Natural killer cell (primary cell): ENCODE results near the gene SPDYC. TPM values are rescaled to one million over a fixed set of nuclear protein-coding genes. Genes with fewer than 3 reads are reported as not detected.

Experiments used
- ATAC-seq, 3 donors: fragments of 150-1000 bp in 2 of 3; fragments of 200-7000 bp in 1 of 3; cut with Tn5 transposase; 1 replicate in 1 of 3; 2 replicates in 2 of 3; pipeline ENCODE4 v1.10.0; 2021; ENCODE audit warnings: mild to moderate bottlenecking in 2 of 3, moderate library complexity in 2 of 3
- DNase-seq, 2 donors: peaks; one replicate each; pipeline versions ENCODE4 v3.0.0 to v3.0.0-alpha.2; 2013 to 2021; ENCODE audit warnings: mixed read lengths in 1 of 2
- H3K27ac ChIP-seq: one replicate; pipeline ENCODE4 v1.5.1; 2013; ENCODE audit warnings: mild to moderate bottlenecking, low read length
- H3K27me3 ChIP-seq: one replicate; pipeline ENCODE4 v1.6.1; 2013; ENCODE audit warnings: low read length; ENCODE audit not compliant: control insufficient read depth, insufficient read depth
- H3K36me3 ChIP-seq: one replicate; pipeline ENCODE4 v1.6.1; 2013; ENCODE audit warnings: low read length; ENCODE audit not compliant: control insufficient read depth, insufficient read depth
- H3K4me1 ChIP-seq: one replicate; pipeline ENCODE4 v1.6.1; 2013; ENCODE audit warnings: low read length; ENCODE audit not compliant: control insufficient read depth, insufficient read depth
- H3K4me3 ChIP-seq: one replicate; pipeline ENCODE4 v1.5.1; 2013; ENCODE audit warnings: low read length
- H3K9me3 ChIP-seq: one replicate; pipeline ENCODE4 v1.6.1; 2013; ENCODE audit warnings: low read length; ENCODE audit not compliant: control insufficient read depth, insufficient read depth
- H3K27ac Mint-ChIP-seq, 2 donors: one replicate each; pipeline ENCODE4 v1.8.0; 2022; ENCODE audit warnings: mild to moderate bottlenecking in 2 of 2, mixed read lengths in 2 of 2, moderate library complexity in 1 of 2
- H3K27me3 Mint-ChIP-seq, 2 donors: one replicate each; pipeline ENCODE4 v1.8.0; 2022; ENCODE audit warnings: low read depth in 2 of 2, mixed read lengths in 2 of 2
- H3K36me3 Mint-ChIP-seq: one replicate; pipeline ENCODE4 v1.8.0; 2022; ENCODE audit warnings: mixed read lengths
- H3K4me1 Mint-ChIP-seq, 2 donors: one replicate each; pipeline ENCODE4 v1.8.0; 2022; ENCODE audit warnings: mixed read lengths in 2 of 2
- H3K4me3 Mint-ChIP-seq: one replicate; pipeline ENCODE4 v1.8.0; 2022; ENCODE audit warnings: mild to moderate bottlenecking, moderate library complexity, mixed read lengths
- H3K9me3 Mint-ChIP-seq, 2 donors: one replicate each; pipeline ENCODE4 v1.8.0; 2022; ENCODE audit warnings: mixed read lengths in 2 of 2
- WGBS: methylation state at CpG from one replicate; pipeline ENCODE4 v1.1.7; 2013; ENCODE audit warnings: missing lambda C conversion rate; ENCODE audit not compliant: insufficient coverage; 5-methylcytosine and 5-hydroxymethylcytosine counted together
- intact Hi-C: fragments of 100-400 bp; cut with micrococcal nuclease; formaldehyde crosslinking; loops from one replicate; pipeline ENCODE4 v1.14.2; 2022
- total RNA-seq, 4 donors: library from RNA; stranded (reverse); fragments of 120-200 nt in 1 of 4; gene quantifications; one replicate each; pipeline versions ENCODE4 v1.2.3 to v1.2.4, GENCODE V29; 2013 to 2022
- TF ChIP-seq, protein P1 (sequence below): fragments of 200-600 bp; IDR thresholded peaks from one replicate; pipeline ENCODE4 v1.8.0; 2022; ENCODE audit warnings: antibody characterized with exemption

Gene SPDYC
- total RNA-seq, 3 donors from 2014 or later (not counting 1 experiment from before 2014, with no cell fraction given) = not detected

DNA sequence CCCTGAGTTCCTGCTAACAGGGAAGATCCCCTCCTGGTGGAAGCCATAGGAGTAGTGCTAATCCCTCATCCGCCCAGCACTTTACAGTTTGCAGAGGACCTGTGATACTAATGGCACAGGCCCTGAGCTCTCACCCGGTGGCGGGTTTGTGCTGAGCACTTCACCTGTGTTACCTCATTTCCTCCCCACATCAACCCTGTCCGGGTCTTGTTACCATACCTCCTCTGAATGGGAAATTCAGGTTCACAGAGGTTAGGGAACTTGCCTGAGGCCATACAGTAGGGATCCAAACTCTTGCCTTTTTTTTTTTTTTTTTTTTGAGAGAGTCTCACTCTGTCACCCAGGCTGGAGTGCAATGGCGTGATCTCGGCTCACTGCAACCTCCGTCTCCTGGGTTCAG lies 36.9 kb downstream of the SPDYC start:
- Mint-ChIP-seq H3K4me3 (no peak overlapping the region), H3K9me3 (no peaks in the 10 kb centered on the region), H3K27ac (no peak overlapping the region), H3K4me1 (peaks cover 11% of the 10 kb centered on the region in 2 donors), H3K27me3 (no peaks in the 10 kb centered on the region), H3K36me3 (peaks cover 8% of the 10 kb centered on the region)
- peaks cover 73% of the 10 kb centered on the region for H3K36me3 ChIP-seq
- no peak overlapping the region for H3K27ac ChIP-seq
- DNase-seq (no peak), ATAC-seq (no peak)
- peaks cover 3% of the 10 kb centered on the region for H3K4me1 ChIP-seq
- 92% methylated on average over 7 of the region's 7 CpGs for WGBS
- TF ChIP-seq, protein P1, sequence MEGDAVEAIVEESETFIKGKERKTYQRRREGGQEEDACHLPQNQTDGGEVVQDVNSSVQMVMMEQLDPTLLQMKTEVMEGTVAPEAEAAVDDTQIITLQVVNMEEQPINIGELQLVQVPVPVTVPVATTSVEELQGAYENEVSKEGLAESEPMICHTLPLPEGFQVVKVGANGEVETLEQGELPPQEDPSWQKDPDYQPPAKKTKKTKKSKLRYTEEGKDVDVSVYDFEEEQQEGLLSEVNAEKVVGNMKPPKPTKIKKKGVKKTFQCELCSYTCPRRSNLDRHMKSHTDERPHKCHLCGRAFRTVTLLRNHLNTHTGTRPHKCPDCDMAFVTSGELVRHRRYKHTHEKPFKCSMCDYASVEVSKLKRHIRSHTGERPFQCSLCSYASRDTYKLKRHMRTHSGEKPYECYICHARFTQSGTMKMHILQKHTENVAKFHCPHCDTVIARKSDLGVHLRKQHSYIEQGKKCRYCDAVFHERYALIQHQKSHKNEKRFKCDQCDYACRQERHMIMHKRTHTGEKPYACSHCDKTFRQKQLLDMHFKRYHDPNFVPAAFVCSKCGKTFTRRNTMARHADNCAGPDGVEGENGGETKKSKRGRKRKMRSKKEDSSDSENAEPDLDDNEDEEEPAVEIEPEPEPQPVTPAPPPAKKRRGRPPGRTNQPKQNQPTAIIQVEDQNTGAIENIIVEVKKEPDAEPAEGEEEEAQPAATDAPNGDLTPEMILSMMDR = no peak
- no peaks in the 10 kb centered on the region for H3K27me3 ChIP-seq
- intact Hi-C loops = no loop called here
- no peaks in the 10 kb centered on the region for H3K9me3 ChIP-seq
- H3K4me3 ChIP-seq = no peak overlapping the region

DNA sequence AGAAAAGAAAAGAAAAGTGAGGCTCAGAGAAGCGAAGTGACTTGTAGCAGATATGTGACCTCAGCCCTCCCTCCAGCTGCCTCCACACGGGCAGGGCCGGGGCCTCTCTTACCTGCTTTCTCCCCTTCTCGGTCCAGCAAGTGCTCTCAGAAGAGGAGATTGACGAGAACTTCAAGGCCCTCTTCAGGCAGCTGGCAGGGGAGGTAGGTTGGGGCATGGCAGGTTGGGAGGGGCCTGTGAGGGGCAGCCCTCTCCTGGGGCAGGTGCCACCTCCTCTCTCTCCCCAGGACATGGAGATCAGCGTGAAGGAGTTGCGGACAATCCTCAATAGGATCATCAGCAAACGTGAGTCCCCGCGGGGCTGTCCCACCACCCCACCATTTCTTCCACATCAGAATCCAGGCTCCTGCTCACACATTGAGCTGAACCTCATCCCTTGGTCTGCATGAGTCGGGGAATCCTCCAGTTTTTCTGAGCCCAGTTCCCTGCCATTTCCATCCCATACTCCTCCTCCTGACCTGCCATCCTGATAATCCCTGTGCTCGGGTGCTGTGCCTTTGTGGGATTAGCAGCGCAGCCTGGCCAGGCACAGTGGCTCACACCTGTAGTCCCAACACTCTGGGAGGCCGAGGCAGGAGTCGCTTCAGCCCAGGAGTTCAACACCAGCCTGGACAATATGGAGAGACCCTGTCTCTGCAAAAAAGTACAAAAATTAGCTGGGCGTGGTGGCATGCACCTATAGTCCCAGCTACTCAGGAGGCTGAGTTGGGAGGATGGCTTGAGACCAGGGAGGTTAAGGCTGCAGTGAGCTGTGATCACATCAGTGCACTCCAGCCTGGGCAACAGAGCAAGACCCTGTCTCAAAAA lies 38.1 kb downstream of the SPDYC start:
- Histone ChIP-seq H3K27ac (no peak overlapping the region), H3K36me3 (peaks cover 72% of the 10 kb centered on the region), H3K4me1 (peaks cover 15% of the 10 kb centered on the region), H3K27me3 (no peaks in the 10 kb centered on the region), H3K4me3 (no peak overlapping the region), H3K9me3 (no peaks in the 10 kb centered on the region)
- Mint-ChIP-seq H3K9me3 (no peaks in the 10 kb centered on the region), H3K36me3 (peaks cover 8% of the 10 kb centered on the region), H3K4me1 (peaks cover 17 to 24% of the 10 kb centered on the region in 2 donors), H3K27me3 (no peaks in the 10 kb centered on the region), H3K27ac (no peak overlapping the region), H3K4me3 (no peak overlapping the region)
- 96% methylated on average over 16 of the region's 16 CpGs for WGBS
- DNase-seq (no peak), ATAC-seq (no peak)
- intact Hi-C loops = no loop called here
- TF ChIP-seq, protein P1 = no peak

DNA sequence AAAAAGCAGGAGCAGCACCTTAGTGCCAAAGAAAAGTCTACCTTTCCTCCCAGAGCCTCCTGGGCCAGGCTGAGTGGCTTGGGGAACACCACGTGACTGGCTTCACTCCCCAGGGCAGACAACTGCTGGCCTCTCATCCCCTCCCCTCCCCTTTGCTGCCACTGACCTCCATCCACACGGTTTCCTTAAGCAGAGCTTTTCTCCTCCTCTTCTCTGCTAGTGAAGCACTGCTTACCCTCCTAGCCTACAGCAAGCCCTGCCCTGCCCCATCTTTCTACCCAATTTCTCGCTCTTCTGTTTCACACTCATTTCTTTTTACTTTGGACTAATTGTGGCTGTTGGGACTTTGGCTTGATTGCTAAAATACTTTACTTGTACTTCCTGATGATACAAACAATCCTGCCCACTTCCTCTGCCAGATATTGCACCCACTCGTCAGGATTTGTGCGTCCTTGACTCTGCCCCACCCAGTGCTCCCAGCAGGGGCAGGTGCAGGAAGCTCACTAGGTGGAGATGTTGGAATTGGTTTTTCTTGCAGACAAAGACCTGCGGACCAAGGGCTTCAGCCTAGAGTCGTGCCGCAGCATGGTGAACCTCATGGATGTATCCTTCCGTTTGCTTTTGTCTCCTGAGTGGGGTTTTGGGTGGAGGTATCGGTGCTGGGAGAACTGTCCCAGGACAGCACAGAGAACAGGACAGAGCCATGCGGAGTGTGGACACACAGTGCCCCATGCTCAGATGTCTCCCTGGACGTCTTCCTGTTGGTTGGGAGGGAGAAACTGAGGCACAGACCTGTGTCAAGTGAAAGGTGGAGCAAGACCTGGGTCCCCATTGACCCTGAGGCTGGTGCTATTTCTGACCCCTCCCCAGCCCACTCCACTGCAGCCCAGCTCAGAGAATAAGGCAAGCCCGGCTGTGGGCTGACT lies 39.0 kb downstream of the SPDYC start:
- H3K27ac Mint-ChIP-seq = no peak overlapping the region
- H3K4me3 Mint-ChIP-seq = no peak overlapping the region
- no peak overlapping the region for H3K27ac ChIP-seq
- H3K36me3 ChIP-seq = peaks cover 68% of the 10 kb centered on the region
- peaks cover 24% of the 10 kb centered on the region for H3K4me1 ChIP-seq
- no peak overlapping the region for H3K4me3 ChIP-seq
- no peaks in the 10 kb centered on the region for H3K9me3 ChIP-seq
- intact Hi-C loops = no loop called here
- DNase-seq = no peak
- peaks cover 22 to 33% of the 10 kb centered on the region in 2 donors for H3K4me1 Mint-ChIP-seq
- WGBS = 83% methylated on average over 12 of the region's 13 CpGs
- H3K36me3 Mint-ChIP-seq = peaks cover 8% of the 10 kb centered on the region
- TF ChIP-seq, protein P1 = no peak
- H3K9me3 Mint-ChIP-seq = no peaks in the 10 kb centered on the region
- no peaks in the 10 kb centered on the region for H3K27me3 Mint-ChIP-seq
- ATAC-seq = no peak
- H3K27me3 ChIP-seq = no peaks in the 10 kb centered on the region
